Small intestine (tissue), 7 donors: ENCODE results near the gene PRDM16. TPM values are rescaled to one million over a fixed set of nuclear protein-coding genes. Genes with fewer than 3 reads are reported as not detected.
A peak's percentile ranks its signal among the peaks of the same experiment; 100 is the strongest.

ENCODE experiments used
- DNase-seq, 2 donors: peaks; one replicate each; pipeline versions ENCODE4 v3.0.0 to v3.0.0-alpha.2; 2013
- FAIRE-seq: peaks from 2 replicates; lab custom pipeline; 2012; peaks lifted over from hg19 to GRCh38; lab: Jason Lieb, UNC
- H3K27ac ChIP-seq, 3 donors: one replicate each; pipeline ENCODE4 v1.5.1; 2013; ENCODE audit warnings: low read length in 2 of 3, mild to moderate bottlenecking in 2 of 3, control low read depth in 1 of 3, inconsistent platforms in 1 of 3, low read depth in 1 of 3, moderate library complexity in 1 of 3
- H3K27me3 ChIP-seq, 3 donors: one replicate each; pipeline ENCODE4 v1.6.1; 2013; ENCODE audit warnings: low read length in 3 of 3, inconsistent platforms in 1 of 3; ENCODE audit not compliant: control insufficient read depth in 3 of 3, insufficient read depth in 3 of 3
- H3K36me3 ChIP-seq, 3 donors: one replicate each; pipeline ENCODE4 v1.6.1; 2013; ENCODE audit warnings: low read length in 3 of 3, inconsistent platforms in 1 of 3, low read depth in 1 of 3, mild to moderate bottlenecking in 1 of 3, moderate library complexity in 1 of 3; ENCODE audit not compliant: control insufficient read depth in 3 of 3, insufficient read depth in 2 of 3
- H3K4me1 ChIP-seq, 3 donors: one replicate each; pipeline ENCODE4 v1.6.1; 2013; ENCODE audit warnings: low read length in 2 of 3, inconsistent platforms in 1 of 3, low read depth in 1 of 3, mild to moderate bottlenecking in 1 of 3, moderate library complexity in 1 of 3; ENCODE audit not compliant: control insufficient read depth in 3 of 3, insufficient read depth in 2 of 3
- H3K4me3 ChIP-seq, 3 donors: one replicate each; pipeline ENCODE4 v1.5.1; 2013; ENCODE audit warnings: low read length in 3 of 3, control low read depth in 1 of 3, inconsistent platforms in 1 of 3, low read depth in 1 of 3, mild to moderate bottlenecking in 1 of 3, moderate library complexity in 1 of 3
- H3K9me3 ChIP-seq, 2 donors: one replicate each; pipeline ENCODE4 v1.6.1; 2013; ENCODE audit warnings: low read depth in 1 of 2, low read length in 1 of 2; ENCODE audit not compliant: control insufficient read depth in 2 of 2, insufficient read depth in 1 of 2
- WGBS, 3 donors: extraction: QIAGEN DNeasy Blood & Tissue Kit; methylation state at CpG; one replicate each; pipeline ENCODE4 v1.1.7; 2013; 5-methylcytosine and 5-hydroxymethylcytosine counted together
- polyA plus RNA-seq, 4 donors: library from polyadenylated mRNA; stranded (reverse) in 3 of 4; unstranded in 1 of 4; fragments of 200-250 nt in 3 of 4; fragments of 120-200 nt in 1 of 4; gene quantifications; one replicate each; pipeline versions ENCODE4 v1.2.1 to v1.2.3, GENCODE V29; 2013
- donor health status: healthy with polysubstance abuse.
- donor health status: control.
- donor health status: control.
- donor health status: Bipolar disorder and iron deficiency.
- donor health status: healthy.

PRDM16 gene
- polyA plus RNA-seq, 4 donors: 5.4 to 11.4 (median 8.2) TPM

GRCh38 chr1:3130268-3130667 lies 61.3 kb downstream of the PRDM16 start:
- Histone ChIP-seq H3K36me3 (peaks cover 0 to 13% (median 0%) of the 10 kb centered on the region in 3 donors), H3K27me3 (no peaks in the 10 kb centered on the region), H3K27ac (no peak overlapping the region), H3K9me3 (no peaks in the 10 kb centered on the region), H3K4me1 (peaks cover 5 to 35% (median 5%) of the 10 kb centered on the region in 3 donors), H3K4me3 (no peak overlapping the region)
- FAIRE-seq (no peak), DNase-seq (no peak)
- WGBS, 3 donors: 84 to 90% (median 89%) methylated on average over 13 of the region's 13 CpGs

DNA sequence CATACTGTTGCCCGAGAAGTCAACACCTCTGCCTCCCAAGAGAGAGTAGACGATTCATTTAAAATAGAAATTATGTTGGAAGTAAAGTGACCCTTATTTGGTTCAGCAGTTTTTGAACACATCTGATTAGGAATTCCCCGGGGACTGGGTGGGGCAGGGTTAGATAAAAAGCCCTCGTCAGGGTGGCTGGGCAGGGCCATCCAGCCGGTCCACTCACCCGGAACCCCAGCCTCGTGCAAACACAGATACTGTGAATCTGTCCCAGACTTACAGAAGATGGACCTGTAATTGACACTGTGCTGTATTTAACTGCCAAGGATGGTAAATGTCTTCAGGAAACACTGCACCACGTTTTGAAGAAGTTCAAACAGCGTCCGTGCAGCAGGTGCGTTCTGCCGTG lies 63.7 kb downstream of the PRDM16 start:
- 27 to 57% (median 37%) methylated on average over 12 of the region's 12 CpGs for WGBS, 3 donors
- Histone ChIP-seq H3K4me3 (no peak overlapping the region), H3K27ac (no peak overlapping the region), H3K36me3 (peaks cover 0 to 24% (median 0%) of the 10 kb centered on the region in 3 donors), H3K9me3 (no peaks in the 10 kb centered on the region), H3K27me3 (no peaks in the 10 kb centered on the region), H3K4me1 (peaks cover 2 to 48% (median 5%) of the 10 kb centered on the region in 3 donors)
- FAIRE-seq (no peak), DNase-seq (peak in 1 of 2 donors; percentile 32)

- H3K27ac ChIP-seq: peak overlapping the region in 2 of 3 donors; percentile 1 to 42
- WGBS, 3 donors: 36 to 42% (median 38%) methylated on average over 12 of the region's 12 CpGs
- no peak for FAIRE-seq
Measured at GRCh38 chr1:3133686-3134085, 64.7 kb downstream of the PRDM16 start.

DNA sequence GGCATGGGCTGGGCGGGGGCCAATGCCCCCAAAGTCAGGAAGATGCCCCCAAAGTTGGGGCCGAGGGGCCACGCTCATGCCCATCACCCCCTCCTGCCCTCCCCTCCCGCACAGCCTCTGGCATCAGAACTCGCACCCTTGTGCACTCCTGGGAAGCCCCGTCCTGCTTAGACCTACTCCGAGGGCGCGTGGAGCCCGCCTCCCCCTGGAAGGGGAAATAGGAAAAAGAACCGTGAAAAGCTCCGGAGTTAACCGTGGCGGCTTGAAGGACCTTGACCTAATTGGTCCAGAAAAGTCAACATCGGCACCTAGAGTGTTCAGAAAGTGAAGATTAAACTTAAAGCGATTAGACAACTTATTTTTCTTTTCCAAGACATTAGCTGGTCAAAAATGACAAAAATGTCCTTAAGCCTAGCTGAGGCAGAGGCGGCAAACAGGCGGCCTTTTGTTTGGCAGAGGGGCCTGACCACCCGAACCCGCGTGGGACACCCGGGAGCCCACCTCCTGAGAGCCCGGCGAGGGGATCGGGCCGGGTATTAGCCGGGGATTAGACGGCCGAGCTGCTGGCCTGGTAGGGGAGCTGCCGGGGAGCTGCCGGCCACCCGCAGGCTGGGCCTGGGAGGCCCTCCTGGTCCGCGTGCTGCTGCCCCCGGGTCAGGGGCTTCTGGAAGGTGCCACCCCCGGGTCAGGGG lies 65.5 kb downstream of the PRDM16 start:
- DNase-seq (peak in 1 of 2 donors; percentile 49), FAIRE-seq (no peak)
- Histone ChIP-seq H3K27me3 (peaks cover 0 to 8% (median 0%) of the 10 kb centered on the region in 3 donors), H3K36me3 (peaks cover 0 to 29% (median 0%) of the 10 kb centered on the region in 3 donors), H3K4me1 (peaks cover 2 to 57% (median 5%) of the 10 kb centered on the region in 3 donors), H3K9me3 (no peaks in the 10 kb centered on the region), H3K4me3 (no peak overlapping the region), H3K27ac (peak overlapping the region in 1 of 3 donors; percentile 42)
- 70 to 75% (median 73%) methylated on average over 32 to 36 of the region's 36 CpGs for WGBS, 3 donors

More at GRCh38 chr1:3133686-3134085, 64.7 kb downstream of the PRDM16 start:
- H3K27me3 ChIP-seq: no peaks in the 10 kb centered on the region
- peaks cover 0 to 29% (median 0%) of the 10 kb centered on the region in 3 donors for H3K36me3 ChIP-seq
- no peaks in the 10 kb centered on the region for H3K9me3 ChIP-seq
- peak; percentile 37 to 52 for DNase-seq
- peaks cover 2 to 49% (median 5%) of the 10 kb centered on the region in 3 donors for H3K4me1 ChIP-seq
- H3K4me3 ChIP-seq: no peak overlapping the region

GRCh38 chr1:3135073-3135702 lies 66.2 kb downstream of the PRDM16 start:
- Histone ChIP-seq H3K27ac (peak overlapping the region in 1 of 3 donors; percentile 28), H3K4me3 (no peak overlapping the region), H3K27me3 (peaks cover 0 to 13% (median 0%) of the 10 kb centered on the region in 3 donors), H3K36me3 (peaks cover 0 to 31% (median 0%) of the 10 kb centered on the region in 3 donors), H3K4me1 (peaks cover 2 to 63% (median 5%) of the 10 kb centered on the region in 3 donors), H3K9me3 (no peaks in the 10 kb centered on the region)
- 73 to 83% (median 78%) methylated on average over 26 to 29 of the region's 29 CpGs for WGBS, 3 donors
- FAIRE-seq: no peak
- peak in 1 of 2 donors; percentile 36 for DNase-seq

GRCh38 chr1:3135744-3136455 lies 66.9 kb downstream of the PRDM16 start:
- Histone ChIP-seq H3K4me3 (no peak overlapping the region), H3K4me1 (peaks cover 2 to 67% (median 5%) of the 10 kb centered on the region in 3 donors), H3K27me3 (peaks cover 0 to 16% (median 0%) of the 10 kb centered on the region in 3 donors), H3K27ac (no peak overlapping the region), H3K9me3 (no peaks in the 10 kb centered on the region), H3K36me3 (peaks cover 0 to 37% (median 0%) of the 10 kb centered on the region in 3 donors)
- FAIRE-seq: no peak
- DNase-seq: no peak
- WGBS, 3 donors: 85 to 87% (median 86%) methylated on average over 28 to 35 of the region's 35 CpGs

GRCh38 chr1:3136532-3136931 lies 67.5 kb downstream of the PRDM16 start:
- DNase-seq (no peak), FAIRE-seq (no peak)
- H3K27me3 ChIP-seq: peaks cover 0 to 16% (median 0%) of the 10 kb centered on the region in 3 donors
- peaks cover 0 to 36% (median 0%) of the 10 kb centered on the region in 3 donors for H3K36me3 ChIP-seq
- WGBS, 3 donors: 66 to 80% (median 75%) methylated on average over 5 of the region's 5 CpGs
- no peak overlapping the region for H3K4me3 ChIP-seq
- peaks cover 2 to 67% (median 5%) of the 10 kb centered on the region in 3 donors for H3K4me1 ChIP-seq
- H3K9me3 ChIP-seq: no peaks in the 10 kb centered on the region
- H3K27ac ChIP-seq: no peak overlapping the region
